HCT116 (cell line): ENCODE measurements around the gene PM20D1. TPM values are rescaled to one million over a fixed set of nuclear protein-coding genes. Genes with fewer than 3 reads are reported as not detected.

Experiments used
- ATAC-seq: fragments of 200-7000 bp; cut with Tn5 transposase; 2 replicates; pipeline ENCODE4 v1.9.1; 2020; ENCODE audit warnings: mild to moderate bottlenecking, moderate library complexity
- BruUV-seq: library from RNA; stranded (reverse); fragments of 400-500 nt; replicated peaks from 2 replicates; lab custom pipeline; 2021; lab: Mats Ljungman, UMichigan
- CTCF ChIA-PET: fragments of 300-600 bp; sonication (Branson Sonifier 250); formaldehyde crosslinking; loops from one replicate; lab custom pipeline; 2021; ENCODE audit warnings: antibody characterized with exemption; lab: Charles Lee
- POLR2A ChIA-PET: fragments of 300-600, 350-600 bp; sonication (Branson Sonifier 250); formaldehyde crosslinking; loops from one replicate; lab custom pipeline; 2021; ENCODE audit warnings: antibody characterized with exemption; lab: Charles Lee
- RAD21 ChIA-PET, 2 experiments: fragments of 300-600 bp; sonication (Branson Sonifier 250); formaldehyde crosslinking; loops; one replicate each; lab custom pipeline; 2023; ENCODE audit warnings: low total read pairs in 2 of 2; ENCODE audit not compliant: uncharacterized antibody in 2 of 2, unreplicated experiment in 2 of 2, low non-redundant PET in 1 of 2; lab: Charles Lee
- DNase-seq: peaks from one replicate; pipeline ENCODE4 v3.0.0-alpha.2; 2010; ENCODE audit warnings: low read depth, low spot score
- H2AFZ ChIP-seq: fragments of 200-600 bp; shearing (Covaris generic), sonication (generic); 2 replicates; pipeline ENCODE4 v1.6.1; 2017; ENCODE audit warnings: low read depth, mixed run types, mixed read lengths, antibody characterized with exemption, low read length; ENCODE audit not compliant: poor library complexity, severe bottlenecking
- H3K27ac ChIP-seq: 2 replicates; pipeline ENCODE4 v1.5.1; 2012; ENCODE audit warnings: low read depth, low read length
- H3K27me3 ChIP-seq: fragments of 200-600 bp; sonication (generic); 2 replicates; pipeline ENCODE4 v1.6.1; 2016; ENCODE audit warnings: mixed run types, low read length, mixed read lengths; ENCODE audit not compliant: insufficient read depth
- H3K36me3 ChIP-seq, 2 experiments: fragments of 200-500 bp in 1 of 2; fragments of 200-600 bp in 1 of 2; sonication (Bioruptor generic) in 1 of 2; sonication (generic) in 1 of 2; 2 replicates each; pipeline versions ENCODE4 v1.5.1 to v1.6.1; 2014 to 2016; ENCODE audit warnings: low read length in 2 of 2, inconsistent platforms in 1 of 2, mixed read lengths in 1 of 2, mixed run types in 1 of 2; ENCODE audit not compliant: insufficient read depth in 2 of 2, control insufficient read depth in 1 of 2
- H3K4me1 ChIP-seq, 2 experiments: fragments of 200-600 bp in 1 of 2; sonication (generic) in 1 of 2; 2 replicates each; pipeline versions ENCODE4 v1.5.1 to v1.6.1; 2012 to 2017; ENCODE audit warnings: low read length in 2 of 2, inconsistent platforms in 1 of 2, mild to moderate bottlenecking in 1 of 2, mixed read lengths in 1 of 2, mixed run types in 1 of 2, moderate library complexity in 1 of 2; ENCODE audit not compliant: insufficient read depth in 2 of 2, control insufficient read depth in 1 of 2
- H3K4me2 ChIP-seq: fragments of 200-600 bp; sonication (generic); 2 replicates; pipeline ENCODE4 v1.6.1; 2017; ENCODE audit warnings: mixed run types, low read length, mixed read lengths
- H3K4me3 ChIP-seq, 2 experiments: fragments of 200-600 bp in 1 of 2; sonication (generic) in 1 of 2; replicated peaks in 1 of 2; 2 replicates each; pipeline ENCODE4 v1.5.1; 2011 to 2016; ENCODE audit warnings: low read length in 2 of 2, control low read depth in 1 of 2, low read depth in 1 of 2, mild to moderate bottlenecking in 1 of 2, mixed read lengths in 1 of 2, mixed run types in 1 of 2
- H3K79me2 ChIP-seq: fragments of 200-600 bp; sonication (generic); 2 replicates; pipeline ENCODE4 v1.6.1; 2017; ENCODE audit warnings: mild to moderate bottlenecking, mixed run types, low read length, moderate library complexity, mixed read lengths; ENCODE audit not compliant: insufficient read depth
- H3K9ac ChIP-seq: fragments of 200-600 bp; sonication (generic); 2 replicates; pipeline ENCODE4 v1.6.1; 2016; ENCODE audit warnings: low read length, mixed read lengths
- H3K9me2 ChIP-seq: fragments of 200-600 bp; sonication (generic), shearing (Covaris generic); 2 replicates; pipeline ENCODE4 v1.6.1; 2017; ENCODE audit warnings: mixed run types, mild to moderate bottlenecking, moderate library complexity; ENCODE audit not compliant: insufficient read depth
- H3K9me3 ChIP-seq, 2 experiments: fragments of 200-500 bp in 1 of 2; fragments of 200-600 bp in 1 of 2; sonication (Bioruptor generic) in 1 of 2; sonication (generic) in 1 of 2; 2 replicates each; pipeline ENCODE4 v1.6.1; 2014 to 2017; ENCODE audit warnings: low read length in 2 of 2, mixed read lengths in 2 of 2, inconsistent platforms in 1 of 2, low read depth in 1 of 2, mild to moderate bottlenecking in 1 of 2, mixed run types in 1 of 2, moderate library complexity in 1 of 2; ENCODE audit not compliant: control insufficient read depth in 1 of 2, insufficient read depth in 1 of 2
- H4K20me1 ChIP-seq: fragments of 200-600 bp; sonication (generic), shearing (Covaris generic); 2 replicates; pipeline ENCODE4 v1.6.1; 2017; ENCODE audit warnings: mixed run types, mild to moderate bottlenecking, moderate library complexity; ENCODE audit not compliant: insufficient read depth
- ATF3 ChIP-seq: IDR thresholded peaks from 2 replicates; pipeline ENCODE4 v1.6.1; 2012
- CEBPB ChIP-seq: IDR thresholded peaks from 2 replicates; pipeline ENCODE4 v1.6.1; 2012; ENCODE audit warnings: low read depth
- EZH2 ChIP-seq: fragments of 200-600 bp; sonication (generic); IDR thresholded peaks from 2 replicates; pipeline ENCODE4 v1.6.1; 2017; ENCODE audit warnings: antibody characterized with exemption, mixed run types
- EZH2phosphoT487 ChIP-seq: fragments of 200-600 bp; IDR thresholded peaks from 2 replicates; pipeline ENCODE4 v1.6.1; 2018; ENCODE audit warnings: antibody characterized with exemption, borderline replicate concordance
- JUND ChIP-seq: IDR thresholded peaks from 2 replicates; pipeline ENCODE4 v1.6.1; 2012
- POLR2A ChIP-seq: IDR thresholded peaks from 2 replicates; pipeline ENCODE4 v1.7.0; 2011; ENCODE audit warnings: borderline replicate concordance; ENCODE audit not compliant: insufficient read depth, insufficient read length; ENCODE audit errors: extremely low read depth
- POLR2AphosphoS5 ChIP-seq: IDR thresholded peaks from 2 replicates; pipeline ENCODE4 v1.6.1; 2011; ENCODE audit warnings: mild to moderate bottlenecking, low read depth, low read length, moderate library complexity
- RAD21 ChIP-seq: IDR thresholded peaks from 2 replicates; pipeline ENCODE4 v1.6.1; 2012; ENCODE audit warnings: low read depth, mild to moderate bottlenecking
- SP1 ChIP-seq: IDR thresholded peaks from 2 replicates; pipeline ENCODE4 v1.6.1; 2012; ENCODE audit warnings: low read depth
- SRF ChIP-seq: IDR thresholded peaks from 2 replicates; pipeline ENCODE4 v1.6.1; 2012; ENCODE audit warnings: low read depth
- YY1 ChIP-seq: IDR thresholded peaks from 2 replicates; pipeline ENCODE4 v1.6.1; 2011; ENCODE audit warnings: low read length, low read depth, moderate library complexity, mild to moderate bottlenecking; ENCODE audit not compliant: insufficient replicate concordance; ENCODE audit errors: extremely low read depth
- ZFX ChIP-seq: fragments of 450-650 bp; IDR thresholded peaks from 2 replicates; pipeline ENCODE4 v1.6.1; 2017
- ZNF274 ChIP-seq: fragments of 200-500 bp; sonication (Bioruptor generic); IDR thresholded peaks from 2 replicates; pipeline ENCODE4 v1.6.1; 2014; ENCODE audit warnings: mild to moderate bottlenecking, low read depth, low read length, inconsistent platforms
- intact Hi-C: fragments of 100-400 bp; cut with micrococcal nuclease; formaldehyde crosslinking; loops from 2 replicates; pipeline ENCODE4 v1.10.0; 2022
- total RNA-seq: library from RNA; stranded (reverse); gene quantifications from one replicate; pipeline ENCODE4 v1.2.1, GENCODE V29; 2021; ENCODE audit not compliant: unreplicated experiment
- TF ChIP-seq, protein P1 (sequence below), 3 experiments: fragments of 200-600 bp in 1 of 3; sonication (generic) in 1 of 3; IDR thresholded peaks in 2 of 3; conservative IDR thresholded peaks in 1 of 3; 2 replicates each; pipeline ENCODE4 v1.5.1; 2012 to 2017; ENCODE audit warnings: low read depth in 2 of 3, low read length in 2 of 3, antibody characterized with exemption in 1 of 3, borderline replicate concordance in 1 of 3, control low read depth in 1 of 3, mild to moderate bottlenecking in 1 of 3, mixed read lengths in 1 of 3, mixed run types in 1 of 3, moderate library complexity in 1 of 3; ENCODE audit not compliant: insufficient read depth in 1 of 3

The PM20D1 gene
- total RNA-seq, 1 experiment from 2014 or later: not detected

DNA sequence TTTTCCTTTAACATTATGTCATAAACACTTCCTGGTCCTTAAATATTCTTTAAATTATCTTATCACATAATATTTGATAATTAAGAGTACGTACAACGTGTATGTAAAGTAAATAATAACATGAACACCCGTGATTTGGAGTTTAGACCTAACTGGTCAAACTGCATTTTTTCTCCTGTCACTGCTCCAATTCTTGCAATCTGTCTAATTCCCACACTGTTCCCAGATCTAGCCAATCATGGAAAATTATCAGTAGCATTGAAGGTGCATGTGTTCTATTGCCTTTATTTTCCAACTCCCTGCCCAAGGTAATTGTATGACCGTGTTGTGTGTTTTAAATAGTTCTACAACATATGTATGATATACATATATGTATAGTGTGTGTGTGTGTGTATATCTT lies 2.1 kb upstream of the PM20D1 start:
- Histone ChIP-seq H3K27ac (no peak overlapping the region), H3K4me3 (no peak overlapping the region), H3K9ac (no peak overlapping the region), H3K27me3 (no peaks in the 10 kb centered on the region), H3K36me3 (no peaks in the 10 kb centered on the region), H3K4me2 (no peak overlapping the region), H4K20me1 (no peaks in the 10 kb centered on the region), H3K4me1 (no peaks in the 10 kb centered on the region), H3K9me2 (no peaks in the 10 kb centered on the region), H3K79me2 (no peaks in the 10 kb centered on the region), H3K9me3 (no peaks in the 10 kb centered on the region), H2AFZ (no peak overlapping the region)
- intact Hi-C loops: no loop called here
- DNase-seq: no peak
- RAD21 ChIA-PET: no interaction called here
- ATAC-seq: no peak
- CTCF ChIA-PET: no interaction called here
- no TSS peak for BruUV-seq
- TF ChIP-seq, protein P1, sequence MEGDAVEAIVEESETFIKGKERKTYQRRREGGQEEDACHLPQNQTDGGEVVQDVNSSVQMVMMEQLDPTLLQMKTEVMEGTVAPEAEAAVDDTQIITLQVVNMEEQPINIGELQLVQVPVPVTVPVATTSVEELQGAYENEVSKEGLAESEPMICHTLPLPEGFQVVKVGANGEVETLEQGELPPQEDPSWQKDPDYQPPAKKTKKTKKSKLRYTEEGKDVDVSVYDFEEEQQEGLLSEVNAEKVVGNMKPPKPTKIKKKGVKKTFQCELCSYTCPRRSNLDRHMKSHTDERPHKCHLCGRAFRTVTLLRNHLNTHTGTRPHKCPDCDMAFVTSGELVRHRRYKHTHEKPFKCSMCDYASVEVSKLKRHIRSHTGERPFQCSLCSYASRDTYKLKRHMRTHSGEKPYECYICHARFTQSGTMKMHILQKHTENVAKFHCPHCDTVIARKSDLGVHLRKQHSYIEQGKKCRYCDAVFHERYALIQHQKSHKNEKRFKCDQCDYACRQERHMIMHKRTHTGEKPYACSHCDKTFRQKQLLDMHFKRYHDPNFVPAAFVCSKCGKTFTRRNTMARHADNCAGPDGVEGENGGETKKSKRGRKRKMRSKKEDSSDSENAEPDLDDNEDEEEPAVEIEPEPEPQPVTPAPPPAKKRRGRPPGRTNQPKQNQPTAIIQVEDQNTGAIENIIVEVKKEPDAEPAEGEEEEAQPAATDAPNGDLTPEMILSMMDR (IDR thresholded peaks at IDR 0.05 in 2 of 3, conservative IDR thresholded peaks at IDR 0.05 in 1 of 3; ENCODE audit: borderline replicate concordance in 1 of 3, insufficient read depth in 1 of 3, low read depth in 2 of 3, low read length in 2 of 3): no peak
- TF ChIP-seq JUND (no peak), ZFX (no peak), POLR2A (no peak), SP1 (no peak), CEBPB (no peak), ATF3 (no peak), POLR2AphosphoS5 (no peak), EZH2phosphoT487 (no peak), YY1 (no peak), ZNF274 (no peak), SRF (no peak), EZH2 (no peak), RAD21 (no peak)
- POLR2A ChIA-PET: no interaction called here
